ENCODE data around the gene LRP10.

DNA sequence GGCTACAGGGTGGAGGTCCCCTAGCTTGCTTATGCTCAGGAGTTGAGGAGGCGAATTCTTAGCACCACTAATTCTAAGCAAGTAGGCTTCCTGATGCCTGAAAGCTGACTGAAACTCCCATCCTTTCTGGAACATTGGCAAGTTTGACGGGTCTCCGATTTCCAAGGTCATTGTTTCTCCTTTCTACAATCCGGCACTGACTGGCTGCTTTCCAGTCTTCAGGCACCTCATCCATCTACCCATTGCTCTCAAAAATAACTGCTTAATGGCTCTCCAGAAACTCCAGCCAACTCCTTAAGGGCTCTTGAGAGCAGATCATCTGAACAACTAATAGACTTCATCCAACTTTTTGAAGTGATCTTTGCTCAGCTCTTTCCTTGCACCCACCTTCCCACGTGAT is 24.8 kb downstream of the LRP10 start:
- no peak for TF ChIP-seq EZH2phosphoT487 (IDR thresholded peaks at IDR 0.05)
- TF ChIP-seq CTCF (IDR thresholded peaks at IDR 0.05) = no peak
- TF ChIP-seq EZH2 (IDR thresholded peaks at IDR 0.05) = no peak

All from neural progenitor cell (in vitro differentiated cells).